Measurements from ENCODE around the gene PAX7. TPM values are rescaled to one million over a fixed set of nuclear protein-coding genes. Genes with fewer than 3 reads are reported as not detected.
A peak's percentile ranks its signal among the peaks of the same experiment; 100 is the strongest.

The PAX7 gene
- total RNA-seq, 1 experiment from 2014 or later, result 0.24 TPM

GRCh38 chr1:18638835-18639364, 8.3 kb downstream of the PAX7 start:
- no peak for DNase-seq (ENCODE audit: low spot score)
- peaks cover 100% of the 10 kb centered on the region for H3K27me3 Mint-ChIP-seq (ENCODE audit: low read depth)
- H3K27ac Mint-ChIP-seq, result no peak overlapping the region
- H3K36me3 Mint-ChIP-seq, result no peaks in the 10 kb centered on the region
- ChIA-PET CTCF (interaction anchor here (0.8 to 1.5 kb wide), 4 partner anchors 8 to 41 kb away, joined by 3 to 7 read pairs (median 6); no protein-coding TSS in a partner anchor), POLR2A (interaction anchor here (0.7 to 1.5 kb wide), 2 partner anchors 38 to 76 kb away, joined by 3 read pairs; no protein-coding TSS in a partner anchor)
- no peak for ATAC-seq
- TF ChIP-seq ATF2 (CRISPR knock-in tag; IDR thresholded peaks at IDR 0.05; ENCODE audit: borderline replicate concordance, low read depth) (no peak), STAT6 (CRISPR knock-in tag; conservative IDR thresholded peaks at IDR 0.05; ENCODE audit: low read depth) (no peak), ATF1 (CRISPR knock-in tag; IDR thresholded peaks at IDR 0.05) (no peak), NFATC4 (CRISPR knock-in tag; IDR thresholded peaks at IDR 0.05) (no peak), ATF6 (CRISPR knock-in tag; IDR thresholded peaks at IDR 0.05) (no peak), SOX15 (CRISPR knock-in tag; IDR thresholded peaks at IDR 0.05) (no peak), GRHL2 (CRISPR knock-in tag; IDR thresholded peaks at IDR 0.05; ENCODE audit: insufficient replicate concordance, severe bottlenecking) (no peak), NR2C2 (CRISPR knock-in tag; IDR thresholded peaks at IDR 0.05) (no peak), ZNF219 (CRISPR knock-in tag; IDR thresholded peaks at IDR 0.05; ENCODE audit: borderline replicate concordance) (no peak)
- peaks cover 75% of the 10 kb centered on the region for H3K4me1 Mint-ChIP-seq
- no peaks in the 10 kb centered on the region for H3K9me3 Mint-ChIP-seq
- H3K4me3 Mint-ChIP-seq, result peak overlapping the region; percentile 9; the same call in 1 of the 2 replicates

GRCh38 chr1:18639368-18640055, 8.9 kb downstream of the PAX7 start:
- CTCF ChIA-PET, result interaction anchor here (0.8 to 1.5 kb wide), 4 partner anchors 7 to 42 kb away, joined by 3 to 7 read pairs (median 6); no protein-coding TSS in a partner anchor
- DNase-seq (ENCODE audit: low spot score), result no peak
- H3K36me3 Mint-ChIP-seq, result no peaks in the 10 kb centered on the region
- POLR2A ChIA-PET, result interaction anchor here (0.7 to 1.5 kb wide), 2 partner anchors 37 to 75 kb away, joined by 3 read pairs; no protein-coding TSS in a partner anchor
- H3K9me3 Mint-ChIP-seq, result no peaks in the 10 kb centered on the region
- peak overlapping the region; percentile 67 for H3K4me3 Mint-ChIP-seq
- no peak overlapping the region for H3K27ac Mint-ChIP-seq
- ATAC-seq, result no peak
- TF ChIP-seq E2F4 (CRISPR knock-in tag; IDR thresholded peaks at IDR 0.05; ENCODE audit: borderline replicate concordance, low read depth), result no peak
- H3K4me1 Mint-ChIP-seq, result peaks cover 75% of the 10 kb centered on the region
- H3K27me3 Mint-ChIP-seq (ENCODE audit: low read depth), result peaks cover 100% of the 10 kb centered on the region

- H3K27ac Mint-ChIP-seq, result no peak overlapping the region
- peak; percentile 60 for DNase-seq (ENCODE audit: low spot score)
These were observed 9.8 kb downstream of the PAX7 start for GRCh38 chr1:18640228-18641004.

More at GRCh38 chr1:18640228-18641004, 9.8 kb downstream of the PAX7 start:
- peak; percentile 6; the same call in 1 of the 2 replicates for ATAC-seq
- ChIA-PET POLR2A (interaction anchor here (1.5 to 2.1 kb wide), 2 partner anchors 9 to 36 kb away, joined by 3 to 6 read pairs; partner anchors contain the start of gene PAX7), CTCF (interaction anchor here (0.7 to 1.5 kb wide), 5 partner anchors 8 to 181 kb away, joined by 3 to 4 read pairs (median 3); no protein-coding TSS in a partner anchor)
- no peaks in the 10 kb centered on the region for H3K9me3 Mint-ChIP-seq
- H3K36me3 Mint-ChIP-seq, result no peaks in the 10 kb centered on the region
- H3K4me3 Mint-ChIP-seq, result peak overlapping the region; percentile 73
- H3K4me1 Mint-ChIP-seq, result peaks cover 76% of the 10 kb centered on the region
- TF ChIP-seq TP53 (CRISPR knock-in tag; IDR thresholded peaks at IDR 0.05) (no peak), PRDM15 (CRISPR knock-in tag; IDR thresholded peaks at IDR 0.05) (peak; percentile 89), JAZF1 (CRISPR knock-in tag; IDR thresholded peaks at IDR 0.05) (no peak)
- peaks cover 100% of the 10 kb centered on the region for H3K27me3 Mint-ChIP-seq (ENCODE audit: low read depth)
